HCT116 (cell line): ENCODE results near the gene ELL3. TPM values are rescaled to one million over a fixed set of nuclear protein-coding genes. Genes with fewer than 3 reads are reported as not detected.

Experiments
- microRNA counts: library from miRNA; unstranded; fragments of <30 nt; microRNA quantifications from one replicate; lab custom pipeline; 2015
- microRNA-seq: library from miRNA; unstranded; fragments of <30 nt; microRNA quantifications from one replicate; pipeline ENCODE4, GENCODE V29; 2016; ENCODE audit warnings: borderline number of aligned reads
- total RNA-seq: library from RNA; stranded (reverse); gene quantifications from one replicate; pipeline ENCODE4 v1.2.1, GENCODE V29; 2021; ENCODE audit not compliant: unreplicated experiment

The ELL3 gene
- total RNA-seq, 1 experiment from 2014 or later, result 16.2 TPM

MicroRNAs within 50 kb of the gene (microRNA counts, 767-probe panel; counts per million panel counts)
- not detected for microRNA hsa-miR-1282 (lab: Ali Mortazavi, UCI)

Small RNAs within 50 kb of the gene (microRNA-seq; reads per million reads assigned to microRNA genes)
- gene MIR1282, result not detected

Other genes starting within 250 kb of the ELL3 start
- gene PPIP5K1, start 186.8 kb downstream of the ELL3 start, total RNA-seq, result 62.4 TPM
- gene CKMT1B, start 182.9 kb downstream of the ELL3 start, total RNA-seq, result 24.4 TPM
- gene STRC, start 158.2 kb downstream of the ELL3 start, total RNA-seq, result 0.91 TPM
- gene CATSPER2, start 128.1 kb downstream of the ELL3 start, total RNA-seq, result 3.6 TPM
- 21.6 TPM for gene CKMT1A, start 83.1 kb downstream of the ELL3 start, total RNA-seq
- gene PDIA3, start 30.5 kb downstream of the ELL3 start, total RNA-seq, result 435 TPM
- gene SERF2, start 15.4 kb upstream of the ELL3 start, total RNA-seq, result 656 TPM
- gene SERINC4, start 23.3 kb upstream of the ELL3 start, total RNA-seq, result 0.12 TPM
- gene HYPK, start 23.6 kb upstream of the ELL3 start, total RNA-seq, result 20.6 TPM
- gene MFAP1, start 47.7 kb upstream of the ELL3 start, total RNA-seq, result 32.7 TPM
- 33.0 TPM for gene WDR76, start 50.0 kb upstream of the ELL3 start, total RNA-seq